ENCODE data around the gene SNED1. TPM values are rescaled to one million over a fixed set of nuclear protein-coding genes. Genes with fewer than 3 reads are reported as not detected.

Gene SNED1
- total RNA-seq, 1 donor from 2014 or later: 19.4 TPM

DNA sequence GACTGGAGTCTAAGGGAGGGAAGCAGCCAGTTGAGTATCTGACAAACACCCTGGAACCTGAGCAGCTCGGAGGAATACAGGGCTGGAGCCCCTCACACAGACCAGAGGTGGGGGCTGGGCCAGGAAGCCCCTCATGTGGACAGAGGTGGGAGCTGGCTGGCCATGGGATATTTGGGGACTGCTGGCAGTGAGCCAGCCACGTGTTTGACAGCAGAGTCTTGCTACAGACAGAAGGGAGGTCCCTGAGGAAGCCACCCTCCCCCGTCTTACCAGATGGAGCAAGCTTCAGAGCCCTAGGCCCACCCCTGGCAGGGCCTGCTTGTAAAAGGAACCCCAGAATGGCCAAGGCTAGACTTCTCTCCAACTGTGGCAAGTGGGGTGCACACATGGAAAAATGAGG is 107.2 kb downstream of the SNED1 start:
- no peaks in the 10 kb centered on the region for H3K9me3 Mint-ChIP-seq (ENCODE audit: unreplicated experiment)
- no peaks in the 10 kb centered on the region for H3K27me3 Mint-ChIP-seq (ENCODE audit: unreplicated experiment)
- DNase-seq (ENCODE audit: extremely low spot score, unreplicated experiment): no peak
- peaks cover 16% of the 10 kb centered on the region for H3K4me1 Mint-ChIP-seq (ENCODE audit: unreplicated experiment)
- H3K27ac Mint-ChIP-seq (ENCODE audit: unreplicated experiment): no peak overlapping the region
- TF ChIP-seq, protein P1, sequence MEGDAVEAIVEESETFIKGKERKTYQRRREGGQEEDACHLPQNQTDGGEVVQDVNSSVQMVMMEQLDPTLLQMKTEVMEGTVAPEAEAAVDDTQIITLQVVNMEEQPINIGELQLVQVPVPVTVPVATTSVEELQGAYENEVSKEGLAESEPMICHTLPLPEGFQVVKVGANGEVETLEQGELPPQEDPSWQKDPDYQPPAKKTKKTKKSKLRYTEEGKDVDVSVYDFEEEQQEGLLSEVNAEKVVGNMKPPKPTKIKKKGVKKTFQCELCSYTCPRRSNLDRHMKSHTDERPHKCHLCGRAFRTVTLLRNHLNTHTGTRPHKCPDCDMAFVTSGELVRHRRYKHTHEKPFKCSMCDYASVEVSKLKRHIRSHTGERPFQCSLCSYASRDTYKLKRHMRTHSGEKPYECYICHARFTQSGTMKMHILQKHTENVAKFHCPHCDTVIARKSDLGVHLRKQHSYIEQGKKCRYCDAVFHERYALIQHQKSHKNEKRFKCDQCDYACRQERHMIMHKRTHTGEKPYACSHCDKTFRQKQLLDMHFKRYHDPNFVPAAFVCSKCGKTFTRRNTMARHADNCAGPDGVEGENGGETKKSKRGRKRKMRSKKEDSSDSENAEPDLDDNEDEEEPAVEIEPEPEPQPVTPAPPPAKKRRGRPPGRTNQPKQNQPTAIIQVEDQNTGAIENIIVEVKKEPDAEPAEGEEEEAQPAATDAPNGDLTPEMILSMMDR (IDR thresholded peaks at IDR 0.05): no peak
- no peaks in the 10 kb centered on the region for H3K36me3 Mint-ChIP-seq (ENCODE audit: unreplicated experiment)
- H3K4me3 Mint-ChIP-seq (ENCODE audit: unreplicated experiment): no peak overlapping the region

DNA sequence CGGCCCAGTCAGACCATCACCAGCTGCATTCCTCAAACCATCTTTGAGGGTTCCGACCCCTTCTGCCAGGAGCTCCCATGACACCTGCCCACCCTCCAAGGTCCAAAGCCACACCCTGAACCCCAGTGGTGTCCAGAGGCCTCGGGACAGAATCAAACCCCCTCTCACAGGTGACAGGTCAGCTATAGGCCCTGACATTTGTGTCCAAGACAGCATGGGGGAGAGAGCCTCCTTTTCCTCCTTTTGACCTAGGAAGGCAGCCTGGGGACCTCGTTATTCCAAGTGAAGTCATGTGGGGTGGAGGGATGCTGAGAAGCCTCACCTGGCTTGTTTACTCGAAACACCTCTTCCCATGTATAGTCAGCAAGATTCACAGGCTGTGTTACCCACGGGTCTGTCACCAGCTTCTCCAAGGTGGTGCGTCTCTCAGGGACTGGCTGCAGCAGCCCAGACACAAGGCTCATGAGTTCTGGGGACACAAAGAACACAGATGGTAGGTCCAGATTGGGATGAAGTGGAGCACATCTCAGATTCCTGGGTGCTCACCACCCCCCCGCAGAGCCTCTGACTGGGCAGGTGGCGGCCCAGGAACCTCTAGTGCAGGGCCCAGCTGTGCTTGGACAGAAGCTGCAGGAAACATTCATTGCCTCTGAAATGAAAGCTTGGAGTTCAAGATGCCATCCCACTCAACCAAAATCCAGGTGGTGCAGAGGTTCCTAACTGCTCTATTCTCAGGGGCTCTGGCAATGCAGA is 108.8 kb downstream of the SNED1 start:
- Mint-ChIP-seq H3K9me3 (ENCODE audit: unreplicated experiment) (no peaks in the 10 kb centered on the region), H3K4me1 (ENCODE audit: unreplicated experiment) (peaks cover 9% of the 10 kb centered on the region)
- TF ChIP-seq, protein P1 (IDR thresholded peaks at IDR 0.05): no peak

DNA sequence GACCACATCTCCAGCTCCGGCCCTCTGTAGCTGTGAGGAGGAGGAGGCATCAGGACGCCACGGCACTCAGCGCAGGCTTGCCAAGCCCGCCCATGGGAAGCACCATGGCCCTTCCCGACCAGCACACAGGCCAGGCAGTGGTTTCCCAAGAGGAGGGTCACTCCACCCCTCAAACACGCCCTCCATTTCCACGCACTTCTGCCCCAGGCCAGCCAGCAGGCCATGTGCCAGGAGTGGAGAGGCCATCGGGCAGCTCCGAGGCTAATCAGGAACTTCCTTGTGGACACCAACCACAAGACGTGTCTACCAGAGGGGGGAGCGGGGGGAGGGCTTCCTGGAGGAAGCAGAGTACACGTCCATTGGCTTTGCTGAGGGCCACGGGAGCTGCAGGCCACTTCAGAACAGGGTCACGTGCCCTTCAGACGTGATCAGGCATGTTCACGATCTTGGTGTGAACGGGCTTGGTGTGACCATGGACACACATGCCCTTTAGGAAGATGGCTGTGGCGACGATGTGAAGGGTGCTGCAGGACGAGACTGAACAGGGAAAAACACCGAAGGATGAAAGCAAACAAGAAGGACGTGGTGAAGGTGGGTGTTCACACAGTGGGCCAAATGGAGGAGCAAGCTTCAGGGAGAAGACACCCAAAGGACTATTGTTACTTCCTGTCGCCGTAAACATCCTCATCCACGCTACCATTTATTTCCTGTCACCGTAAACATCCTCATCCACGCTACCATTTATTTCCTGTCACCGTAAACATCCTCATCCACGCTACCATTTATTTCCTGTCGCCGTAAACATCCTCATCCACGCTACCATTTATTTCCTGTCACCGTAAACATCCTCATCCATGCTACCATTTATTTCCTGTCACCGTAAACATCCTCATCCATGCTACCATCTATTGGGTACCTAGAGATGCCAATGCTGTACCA is 110.1 kb downstream of the SNED1 start:
- no peak overlapping the region for H3K27ac Mint-ChIP-seq (ENCODE audit: unreplicated experiment)
- H3K4me3 Mint-ChIP-seq (ENCODE audit: unreplicated experiment): no peak overlapping the region
- H3K9me3 Mint-ChIP-seq (ENCODE audit: unreplicated experiment): no peaks in the 10 kb centered on the region
- H3K36me3 Mint-ChIP-seq (ENCODE audit: unreplicated experiment): no peaks in the 10 kb centered on the region
- no peak for DNase-seq (ENCODE audit: extremely low spot score, unreplicated experiment)
- H3K27me3 Mint-ChIP-seq (ENCODE audit: unreplicated experiment): no peaks in the 10 kb centered on the region
- TF ChIP-seq, protein P1 (IDR thresholded peaks at IDR 0.05): no peak
- no peaks in the 10 kb centered on the region for H3K4me1 Mint-ChIP-seq (ENCODE audit: unreplicated experiment)

More for the DNA sequence above, 108.8 kb downstream of the SNED1 start:
- H3K4me3 Mint-ChIP-seq (ENCODE audit: unreplicated experiment): no peak overlapping the region
- no peak for DNase-seq (ENCODE audit: extremely low spot score, unreplicated experiment)
- no peak overlapping the region for H3K27ac Mint-ChIP-seq (ENCODE audit: unreplicated experiment)
- no peaks in the 10 kb centered on the region for H3K27me3 Mint-ChIP-seq (ENCODE audit: unreplicated experiment)
- no peaks in the 10 kb centered on the region for H3K36me3 Mint-ChIP-seq (ENCODE audit: unreplicated experiment)

DNA sequence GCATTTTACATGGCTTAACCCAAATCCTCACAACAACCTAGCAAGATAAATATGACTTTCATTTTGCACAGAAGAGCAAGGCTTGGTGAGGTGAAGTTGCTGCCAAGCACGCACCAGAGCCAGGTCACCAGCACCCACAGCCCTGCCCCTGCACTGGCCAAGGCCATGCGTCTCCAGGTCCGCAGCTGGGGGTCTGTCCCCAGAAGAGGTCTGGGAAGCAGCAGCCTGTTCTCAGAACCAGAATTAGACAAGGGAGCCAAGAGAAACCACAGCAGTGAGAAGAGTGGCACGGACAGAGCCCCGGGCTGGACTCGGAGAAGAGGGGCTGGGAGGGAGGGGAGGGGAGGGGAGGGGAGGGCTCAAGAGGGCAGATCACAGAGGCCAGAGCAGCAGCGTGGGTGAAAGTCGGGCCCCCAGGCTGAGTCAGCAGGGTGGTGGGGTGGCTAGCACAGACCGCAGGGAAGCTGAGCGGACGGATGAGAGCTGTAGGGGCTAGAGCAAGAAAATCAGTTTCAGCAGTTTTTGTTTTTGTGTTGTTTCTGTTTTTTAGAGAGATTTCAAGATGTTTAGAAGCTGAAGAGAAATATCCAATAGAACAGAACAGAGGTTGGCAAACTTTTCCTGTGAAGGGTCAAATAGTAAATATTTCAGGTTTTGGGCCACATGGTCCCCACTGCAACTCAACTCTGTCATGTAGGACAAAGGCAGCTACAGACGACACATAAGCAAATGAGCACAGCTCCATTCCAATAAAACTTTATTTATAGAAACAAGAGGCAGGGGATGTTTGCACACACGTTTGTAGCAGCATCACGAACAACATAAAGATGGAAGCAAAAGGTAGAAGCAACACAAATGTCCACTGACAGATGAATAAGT is 111.0 kb downstream of the SNED1 start:
- no peak for DNase-seq (ENCODE audit: extremely low spot score, unreplicated experiment)
- H3K4me1 Mint-ChIP-seq (ENCODE audit: unreplicated experiment): no peaks in the 10 kb centered on the region
- no peaks in the 10 kb centered on the region for H3K27me3 Mint-ChIP-seq (ENCODE audit: unreplicated experiment)
- no peaks in the 10 kb centered on the region for H3K36me3 Mint-ChIP-seq (ENCODE audit: unreplicated experiment)
- TF ChIP-seq, protein P1 (IDR thresholded peaks at IDR 0.05): no peak
- H3K9me3 Mint-ChIP-seq (ENCODE audit: unreplicated experiment): no peaks in the 10 kb centered on the region
- no peak overlapping the region for H3K4me3 Mint-ChIP-seq (ENCODE audit: unreplicated experiment)
- no peak overlapping the region for H3K27ac Mint-ChIP-seq (ENCODE audit: unreplicated experiment)

Data from osteocyte (in vitro differentiated cells).